HepG2 (cell line): ENCODE data around the gene CPT1B. TPM values are rescaled to one million over a fixed set of nuclear protein-coding genes. Genes with fewer than 3 reads are reported as not detected.

Experiments
- ETV6 ChIP-seq: sonication (generic); formaldehyde crosslinking; conservative IDR thresholded peaks from 2 replicates; pipeline ENCODE4 v1.4.0; 2020; ENCODE audit warnings: missing genetic modification reagents
- NCOA5 ChIP-seq: sonication (generic); formaldehyde crosslinking; IDR thresholded peaks from 2 replicates; pipeline ENCODE4 v1.4.0; 2020; ENCODE audit warnings: missing genetic modification reagents
- RCOR2 ChIP-seq: IDR thresholded peaks from 2 replicates; pipeline ENCODE4 v1.6.1; 2016; ENCODE audit warnings: missing biosample characterization, missing genetic modification reagents
- SP4 ChIP-seq: sonication (generic); formaldehyde crosslinking; IDR thresholded peaks from 2 replicates; pipeline ENCODE4 v1.8.1; 2023; ENCODE audit warnings: mild to moderate bottlenecking, missing genetic modification reagents
- U2AF2 ChIP-seq: fragments of 200-400 bp; formaldehyde crosslinking; IDR thresholded peaks from 2 replicates; pipeline ENCODE4 v1.6.1; 2017; ENCODE audit warnings: low read depth, mild to moderate bottlenecking, low read length
- ZFP36L2 ChIP-seq: sonication (generic); formaldehyde crosslinking; IDR thresholded peaks from 2 replicates; pipeline ENCODE4 v1.4.0; 2020; ENCODE audit warnings: missing genetic modification reagents
- ZMYM4 ChIP-seq: sonication (generic); formaldehyde crosslinking; IDR thresholded peaks from 2 replicates; pipeline ENCODE4 v1.8.1; 2023; ENCODE audit warnings: mild to moderate bottlenecking, missing genetic modification reagents
- ZNF510 ChIP-seq: sonication (generic); formaldehyde crosslinking; IDR thresholded peaks from 2 replicates; pipeline ENCODE4 v1.4.0; 2020; ENCODE audit warnings: low read depth, mild to moderate bottlenecking, missing genetic modification reagents
- ZNF619 ChIP-seq: sonication (generic); formaldehyde crosslinking; IDR thresholded peaks from 2 replicates; pipeline ENCODE4 v1.4.0; 2020; ENCODE audit warnings: mild to moderate bottlenecking, missing genetic modification reagents
- polyA plus RNA-seq, 8 experiments: library from polyadenylated mRNA; depleted of rRNA in 3 of 8; stranded (reverse) in 7 of 8; unstranded in 1 of 8; fragments of >200 nt; fragmentation: Illumina TruSeq in 4 of 8; extraction: Trizol in 4 of 8; gene quantifications; 2 replicates each; pipeline versions ENCODE4 v1.2.1 to v1.2.3, GENCODE V29; 2011 to 2016; ENCODE audit warnings: low read depth in 4 of 8, missing spikeins in 1 of 8, mixed read lengths in 1 of 8; ENCODE audit not compliant: insufficient read depth in 1 of 8
- total RNA-seq, 5 experiments: library from RNA; depleted of rRNA; stranded (reverse); fragments of >200 nt; fragmentation: Illumina TruSeq; extraction: Trizol; gene quantifications; 2 replicates each; pipeline ENCODE4 v1.2.3, GENCODE V29; 2016; ENCODE audit warnings: low read depth in 1 of 5
- TF ChIP-seq, protein P1 (sequence below): sonication (generic); formaldehyde crosslinking; IDR thresholded peaks from 2 replicates; pipeline ENCODE4 v1.4.0; 2020; ENCODE audit warnings: missing genetic modification reagents
- TF ChIP-seq, protein P2 (sequence below): IDR thresholded peaks from 2 replicates; pipeline ENCODE4 v1.6.1; 2016; ENCODE audit warnings: low read depth, control low read depth
- TF ChIP-seq, protein P3 (sequence below): IDR thresholded peaks from 2 replicates; pipeline ENCODE4 v1.6.1; 2016; ENCODE audit warnings: mild to moderate bottlenecking
- TF ChIP-seq, protein P4 (sequence below): sonication (generic); formaldehyde crosslinking; conservative IDR thresholded peaks from 2 replicates; pipeline ENCODE4 v1.8.0; 2022; ENCODE audit warnings: mild to moderate bottlenecking, moderate library complexity, missing genetic modification reagents
- TF ChIP-seq, protein P5 (sequence below): sonication (generic); formaldehyde crosslinking; IDR thresholded peaks from 2 replicates; pipeline ENCODE4 v1.4.0; 2020; ENCODE audit warnings: missing genetic modification reagents, mild to moderate bottlenecking, borderline replicate concordance
- TF ChIP-seq, protein P6 (sequence below): sonication (generic); formaldehyde crosslinking; IDR thresholded peaks from 2 replicates; pipeline ENCODE4 v1.4.0; 2020; ENCODE audit warnings: missing genetic modification reagents, borderline replicate concordance

The CPT1B gene
- total and polyA plus RNA-seq, 2 of the 13 experiments (the other 11 are each of a cell fraction or from before 2014, with no cell fraction given) = 9.2 to 19.5 TPM

DNA sequence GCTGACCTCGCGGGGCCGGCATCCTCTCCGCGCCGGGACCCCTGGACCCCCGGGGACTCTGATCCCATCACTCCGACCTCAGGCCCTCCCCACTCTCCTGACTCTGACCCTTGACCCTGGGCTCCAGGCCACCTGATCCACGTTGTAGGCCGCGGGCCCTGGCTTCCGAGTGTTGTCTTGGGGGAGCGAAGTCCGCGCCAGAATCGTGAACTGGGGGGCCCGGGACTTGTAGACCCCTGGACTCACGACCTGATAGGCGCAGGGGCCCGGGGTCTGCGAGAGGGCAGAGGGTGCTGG, 47.7 kb downstream of the CPT1B start (continued):
- TF ChIP-seq, protein P1, sequence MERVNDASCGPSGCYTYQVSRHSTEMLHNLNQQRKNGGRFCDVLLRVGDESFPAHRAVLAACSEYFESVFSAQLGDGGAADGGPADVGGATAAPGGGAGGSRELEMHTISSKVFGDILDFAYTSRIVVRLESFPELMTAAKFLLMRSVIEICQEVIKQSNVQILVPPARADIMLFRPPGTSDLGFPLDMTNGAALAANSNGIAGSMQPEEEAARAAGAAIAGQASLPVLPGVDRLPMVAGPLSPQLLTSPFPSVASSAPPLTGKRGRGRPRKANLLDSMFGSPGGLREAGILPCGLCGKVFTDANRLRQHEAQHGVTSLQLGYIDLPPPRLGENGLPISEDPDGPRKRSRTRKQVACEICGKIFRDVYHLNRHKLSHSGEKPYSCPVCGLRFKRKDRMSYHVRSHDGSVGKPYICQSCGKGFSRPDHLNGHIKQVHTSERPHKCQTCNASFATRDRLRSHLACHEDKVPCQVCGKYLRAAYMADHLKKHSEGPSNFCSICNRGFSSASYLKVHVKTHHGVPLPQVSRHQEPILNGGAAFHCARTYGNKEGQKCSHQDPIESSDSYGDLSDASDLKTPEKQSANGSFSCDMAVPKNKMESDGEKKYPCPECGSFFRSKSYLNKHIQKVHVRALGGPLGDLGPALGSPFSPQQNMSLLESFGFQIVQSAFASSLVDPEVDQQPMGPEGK = peak; percentile 69; the same call in 1 of the 2 replicates
- TF ChIP-seq ZMYM4 (CRISPR knock-in tag) (0 out of 2 replicates have a peak, but pooled peaks have one; percentile 18), SP4 (no peak; the same call in none of the 2 replicates), ZNF619 (CRISPR knock-in tag) (no peak), ZNF510 (CRISPR knock-in tag) (no peak; the same call in 1 of the 2 replicates), U2AF2 (no peak), NCOA5 (CRISPR knock-in tag) (0 out of 2 replicates have a peak, but pooled peaks have one; percentile 52), ETV6 (CRISPR knock-in tag) (no peak), ZFP36L2 (CRISPR knock-in tag) (no peak), RCOR2 (CRISPR knock-in tag) (no peak)
- TF ChIP-seq, protein P2, sequence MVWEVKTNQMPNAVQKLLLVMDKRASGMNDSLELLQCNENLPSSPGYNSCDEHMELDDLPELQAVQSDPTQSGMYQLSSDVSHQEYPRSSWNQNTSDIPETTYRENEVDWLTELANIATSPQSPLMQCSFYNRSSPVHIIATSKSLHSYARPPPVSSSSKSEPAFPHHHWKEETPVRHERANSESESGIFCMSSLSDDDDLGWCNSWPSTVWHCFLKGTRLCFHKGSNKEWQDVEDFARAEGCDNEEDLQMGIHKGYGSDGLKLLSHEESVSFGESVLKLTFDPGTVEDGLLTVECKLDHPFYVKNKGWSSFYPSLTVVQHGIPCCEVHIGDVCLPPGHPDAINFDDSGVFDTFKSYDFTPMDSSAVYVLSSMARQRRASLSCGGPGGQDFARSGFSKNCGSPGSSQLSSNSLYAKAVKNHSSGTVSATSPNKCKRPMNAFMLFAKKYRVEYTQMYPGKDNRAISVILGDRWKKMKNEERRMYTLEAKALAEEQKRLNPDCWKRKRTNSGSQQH = no peak
- TF ChIP-seq, protein P3, sequence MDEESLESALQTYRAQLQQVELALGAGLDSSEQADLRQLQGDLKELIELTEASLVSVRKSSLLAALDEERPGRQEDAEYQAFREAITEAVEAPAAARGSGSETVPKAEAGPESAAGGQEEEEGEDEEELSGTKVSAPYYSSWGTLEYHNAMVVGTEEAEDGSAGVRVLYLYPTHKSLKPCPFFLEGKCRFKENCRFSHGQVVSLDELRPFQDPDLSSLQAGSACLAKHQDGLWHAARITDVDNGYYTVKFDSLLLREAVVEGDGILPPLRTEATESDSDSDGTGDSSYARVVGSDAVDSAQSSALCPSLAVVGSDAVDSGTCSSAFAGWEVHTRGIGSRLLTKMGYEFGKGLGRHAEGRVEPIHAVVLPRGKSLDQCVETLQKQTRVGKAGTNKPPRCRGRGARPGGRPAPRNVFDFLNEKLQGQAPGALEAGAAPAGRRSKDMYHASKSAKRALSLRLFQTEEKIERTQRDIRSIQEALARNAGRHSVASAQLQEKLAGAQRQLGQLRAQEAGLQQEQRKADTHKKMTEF (CRISPR knock-in tag) = no peak; the same call in 1 of the 2 replicates
- TF ChIP-seq, protein P4, sequence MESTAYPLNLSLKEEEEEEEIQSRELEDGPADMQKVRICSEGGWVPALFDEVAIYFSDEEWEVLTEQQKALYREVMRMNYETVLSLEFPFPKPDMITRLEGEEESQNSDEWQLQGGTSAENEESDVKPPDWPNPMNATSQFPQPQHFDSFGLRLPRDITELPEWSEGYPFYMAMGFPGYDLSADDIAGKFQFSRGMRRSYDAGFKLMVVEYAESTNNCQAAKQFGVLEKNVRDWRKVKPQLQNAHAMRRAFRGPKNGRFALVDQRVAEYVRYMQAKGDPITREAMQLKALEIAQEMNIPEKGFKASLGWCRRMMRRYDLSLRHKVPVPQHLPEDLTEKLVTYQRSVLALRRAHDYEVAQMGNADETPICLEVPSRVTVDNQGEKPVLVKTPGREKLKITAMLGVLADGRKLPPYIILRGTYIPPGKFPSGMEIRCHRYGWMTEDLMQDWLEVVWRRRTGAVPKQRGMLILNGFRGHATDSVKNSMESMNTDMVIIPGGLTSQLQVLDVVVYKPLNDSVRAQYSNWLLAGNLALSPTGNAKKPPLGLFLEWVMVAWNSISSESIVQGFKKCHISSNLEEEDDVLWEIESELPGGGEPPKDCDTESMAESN (CRISPR knock-in tag) = no peak
- TF ChIP-seq, protein P5, sequence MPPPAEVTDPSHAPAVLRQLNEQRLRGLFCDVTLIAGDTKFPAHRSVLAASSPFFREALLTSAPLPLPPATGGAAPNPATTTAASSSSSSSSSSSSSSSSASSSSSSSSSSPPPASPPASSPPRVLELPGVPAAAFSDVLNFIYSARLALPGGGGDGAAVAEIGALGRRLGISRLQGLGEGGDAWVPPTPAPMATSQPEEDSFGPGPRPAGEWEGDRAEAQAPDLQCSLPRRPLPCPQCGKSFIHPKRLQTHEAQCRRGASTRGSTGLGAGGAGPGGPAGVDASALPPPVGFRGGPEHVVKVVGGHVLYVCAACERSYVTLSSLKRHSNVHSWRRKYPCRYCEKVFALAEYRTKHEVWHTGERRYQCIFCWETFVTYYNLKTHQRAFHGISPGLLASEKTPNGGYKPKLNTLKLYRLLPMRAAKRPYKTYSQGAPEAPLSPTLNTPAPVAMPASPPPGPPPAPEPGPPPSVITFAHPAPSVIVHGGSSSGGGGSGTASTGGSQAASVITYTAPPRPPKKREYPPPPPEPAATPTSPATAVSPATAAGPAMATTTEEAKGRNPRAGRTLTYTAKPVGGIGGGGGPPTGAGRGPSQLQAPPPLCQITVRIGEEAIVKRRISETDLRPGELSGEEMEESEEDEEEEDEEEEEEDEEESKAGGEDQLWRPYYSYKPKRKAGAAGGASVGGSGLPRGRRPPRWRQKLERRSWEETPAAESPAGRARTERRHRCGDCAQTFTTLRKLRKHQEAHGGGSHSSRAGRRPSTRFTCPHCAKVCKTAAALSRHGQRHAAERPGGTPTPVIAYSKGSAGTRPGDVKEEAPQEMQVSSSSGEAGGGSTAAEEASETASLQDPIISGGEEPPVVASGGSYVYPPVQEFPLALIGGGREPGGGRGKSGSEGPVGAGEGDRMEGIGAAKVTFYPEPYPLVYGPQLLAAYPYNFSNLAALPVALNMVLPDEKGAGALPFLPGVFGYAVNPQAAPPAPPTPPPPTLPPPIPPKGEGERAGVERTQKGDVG (CRISPR knock-in tag) = no peak
- TF ChIP-seq, protein P6, sequence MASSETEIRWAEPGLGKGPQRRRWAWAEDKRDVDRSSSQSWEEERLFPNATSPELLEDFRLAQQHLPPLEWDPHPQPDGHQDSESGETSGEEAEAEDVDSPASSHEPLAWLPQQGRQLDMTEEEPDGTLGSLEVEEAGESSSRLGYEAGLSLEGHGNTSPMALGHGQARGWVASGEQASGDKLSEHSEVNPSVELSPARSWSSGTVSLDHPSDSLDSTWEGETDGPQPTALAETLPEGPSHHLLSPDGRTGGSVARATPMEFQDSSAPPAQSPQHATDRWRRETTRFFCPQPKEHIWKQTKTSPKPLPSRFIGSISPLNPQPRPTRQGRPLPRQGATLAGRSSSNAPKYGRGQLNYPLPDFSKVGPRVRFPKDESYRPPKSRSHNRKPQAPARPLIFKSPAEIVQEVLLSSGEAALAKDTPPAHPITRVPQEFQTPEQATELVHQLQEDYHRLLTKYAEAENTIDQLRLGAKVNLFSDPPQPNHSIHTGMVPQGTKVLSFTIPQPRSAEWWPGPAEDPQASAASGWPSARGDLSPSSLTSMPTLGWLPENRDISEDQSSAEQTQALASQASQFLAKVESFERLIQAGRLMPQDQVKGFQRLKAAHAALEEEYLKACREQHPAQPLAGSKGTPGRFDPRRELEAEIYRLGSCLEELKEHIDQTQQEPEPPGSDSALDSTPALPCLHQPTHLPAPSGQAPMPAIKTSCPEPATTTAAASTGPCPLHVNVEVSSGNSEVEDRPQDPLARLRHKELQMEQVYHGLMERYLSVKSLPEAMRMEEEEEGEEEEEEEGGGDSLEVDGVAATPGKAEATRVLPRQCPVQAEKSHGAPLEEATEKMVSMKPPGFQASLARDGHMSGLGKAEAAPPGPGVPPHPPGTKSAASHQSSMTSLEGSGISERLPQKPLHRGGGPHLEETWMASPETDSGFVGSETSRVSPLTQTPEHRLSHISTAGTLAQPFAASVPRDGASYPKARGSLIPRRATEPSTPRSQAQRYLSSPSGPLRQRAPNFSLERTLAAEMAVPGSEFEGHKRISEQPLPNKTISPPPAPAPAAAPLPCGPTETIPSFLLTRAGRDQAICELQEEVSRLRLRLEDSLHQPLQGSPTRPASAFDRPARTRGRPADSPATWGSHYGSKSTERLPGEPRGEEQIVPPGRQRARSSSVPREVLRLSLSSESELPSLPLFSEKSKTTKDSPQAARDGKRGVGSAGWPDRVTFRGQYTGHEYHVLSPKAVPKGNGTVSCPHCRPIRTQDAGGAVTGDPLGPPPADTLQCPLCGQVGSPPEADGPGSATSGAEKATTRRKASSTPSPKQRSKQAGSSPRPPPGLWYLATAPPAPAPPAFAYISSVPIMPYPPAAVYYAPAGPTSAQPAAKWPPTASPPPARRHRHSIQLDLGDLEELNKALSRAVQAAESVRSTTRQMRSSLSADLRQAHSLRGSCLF = no peak
